Muscle of back (tissue), 11 donors: Measurements from ENCODE around the gene CHADL. TPM values are rescaled to one million over a fixed set of nuclear protein-coding genes. Genes with fewer than 3 reads are reported as not detected.
A peak's percentile ranks its signal among the peaks of the same experiment; 100 is the strongest.
"Not testable (repeated sequence)": the region's sequence is repeated elsewhere in the genome, so short reads cannot be mapped to it uniquely, and the experiment has no call there.

Experiments
- DNase-seq, 3 donors: peaks; one replicate each; pipeline versions ENCODE4 v3.0.0 to v3.0.0-alpha.2; 2013
- polyA plus RNA-seq, 10 donors: library from polyadenylated mRNA; unstranded; fragments of 120-200 nt; gene quantifications; one replicate each; pipeline ENCODE4 v1.2.1, GENCODE V29; 2013; ENCODE audit not compliant: insufficient read length in 10 of 10

CHADL gene
- polyA plus RNA-seq, 10 donors, result 3.0 to 4.3 (median 3.6) TPM

DNA sequence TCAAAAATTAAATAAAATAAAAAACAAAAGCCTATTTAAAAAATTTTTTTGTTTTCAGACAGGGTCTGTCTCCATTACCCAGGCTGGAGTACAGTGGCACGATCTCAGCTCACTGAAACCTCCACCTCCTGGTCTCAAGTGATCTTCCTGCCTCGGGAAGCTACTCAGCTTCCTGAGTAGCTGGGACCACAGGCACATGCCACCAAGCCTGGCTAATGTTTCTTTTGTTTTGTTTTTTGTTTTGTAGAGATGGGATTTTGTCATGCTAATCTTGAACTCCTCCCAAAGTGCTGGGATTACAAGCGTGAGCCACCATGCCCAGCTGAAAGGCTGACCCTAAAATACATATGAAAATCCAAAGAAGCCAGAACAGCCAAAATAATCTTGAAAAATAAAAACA is 56.1 kb downstream of the CHADL start:
- no peak for DNase-seq

DNA sequence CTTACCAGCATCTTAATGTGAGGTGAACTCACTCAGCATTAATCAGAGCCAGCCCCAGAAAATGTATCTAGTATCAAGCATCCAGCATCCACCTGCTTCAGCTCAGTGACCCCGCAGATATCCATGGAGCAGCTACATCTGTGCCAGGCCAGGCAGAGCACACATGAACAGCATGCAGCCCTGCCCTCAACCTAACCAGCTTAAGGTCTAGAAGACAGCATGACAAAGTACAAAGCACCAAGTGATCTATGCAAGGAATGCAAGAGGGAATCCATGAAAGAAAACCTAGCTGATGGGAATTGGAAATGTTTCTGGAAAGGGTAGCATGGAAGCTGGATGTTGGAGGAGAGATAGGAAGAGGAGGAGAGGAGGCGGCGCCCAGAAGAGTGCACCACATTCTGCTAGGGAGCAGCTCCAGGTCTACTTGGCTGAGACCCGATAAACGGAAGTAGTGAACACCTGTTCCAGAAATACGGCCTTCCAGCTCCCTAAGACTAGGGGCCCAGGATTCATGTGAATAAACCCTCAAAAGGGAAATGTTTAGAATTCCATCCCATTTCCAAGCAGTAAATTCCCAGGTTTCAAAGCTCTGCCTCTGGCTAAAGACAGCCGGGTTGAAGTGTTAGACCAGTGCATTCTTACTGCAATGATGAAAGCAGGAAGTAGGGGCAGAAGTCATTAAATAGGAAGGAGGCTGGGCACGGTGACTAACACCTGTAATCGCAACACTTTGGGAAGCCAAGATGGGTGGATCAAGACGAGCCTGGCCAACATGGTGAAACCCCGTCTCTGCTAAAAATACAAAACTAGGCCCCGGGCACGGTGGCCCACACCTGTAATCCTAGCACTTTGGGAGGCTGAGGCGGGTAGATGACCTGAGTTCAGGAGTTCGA is 59.1 kb downstream of the CHADL start:
- peak in 1 of 3 donors; percentile 23 for DNase-seq

DNA sequence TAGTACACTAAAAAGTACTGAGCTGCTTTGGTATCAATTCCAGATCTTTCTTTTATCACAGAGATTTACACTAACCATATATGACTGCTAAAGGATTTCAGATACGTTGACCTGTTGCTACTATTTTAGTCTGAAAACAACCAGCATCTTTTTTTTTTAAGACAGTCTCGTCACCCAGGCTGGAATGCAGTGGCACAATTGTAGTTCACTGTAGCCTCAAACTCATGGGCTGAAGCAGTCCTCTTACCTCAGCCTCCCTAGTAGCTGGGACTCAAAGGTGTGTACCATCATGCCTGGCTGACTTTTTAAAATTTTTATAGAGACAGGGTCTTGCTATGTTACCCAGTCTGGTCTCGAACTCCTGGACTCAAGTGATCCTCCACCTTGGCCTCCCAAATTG is 59.8 kb downstream of the CHADL start:
- no peak for DNase-seq

DNA sequence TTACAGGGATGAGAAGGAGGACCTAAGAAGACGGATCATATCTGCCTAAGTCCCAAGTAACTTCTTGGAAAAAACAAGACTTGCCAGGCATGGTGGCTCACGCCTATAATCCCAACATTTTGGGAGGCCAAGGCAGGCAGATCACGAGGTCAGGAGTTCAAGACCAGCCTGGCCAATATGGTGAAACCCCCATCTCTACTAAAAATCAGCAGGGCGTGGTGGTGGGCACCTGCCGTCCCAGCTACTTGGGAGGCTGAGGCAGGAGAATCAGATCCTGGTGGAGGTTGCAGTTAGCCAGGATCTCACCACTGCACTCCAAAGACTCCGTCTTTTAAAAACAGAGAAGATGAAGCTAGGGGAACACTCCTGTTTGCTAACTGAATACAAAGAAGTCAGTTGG is 60.4 kb downstream of the CHADL start:
- not testable (repeated sequence) for DNase-seq

Other genes starting within 250 kb of the CHADL start
- gene EP300, start 148.3 kb downstream of the CHADL start, polyA plus RNA-seq, result 10 to 100 TPM; 28.4 to 47.6 (median 37.0) TPM
- gene L3MBTL2, start 35.6 kb downstream of the CHADL start, polyA plus RNA-seq, result 10 to 100 TPM; 12.2 to 16.9 (median 14.0) TPM
- gene RANGAP1, start 45.3 kb upstream of the CHADL start, polyA plus RNA-seq, result 10 to 100 TPM; 23.1 to 35.8 (median 27.5) TPM
- 10 to 100 TPM; 33.7 to 52.2 (median 38.5) TPM for gene ZC3H7B, start 60.6 kb upstream of the CHADL start, polyA plus RNA-seq
- gene TEF, start 141.0 kb upstream of the CHADL start, polyA plus RNA-seq, result 10 to 100 TPM in 7 of 10 donors, 1 to 10 TPM in 3; 7.9 to 11.7 (median 10.7) TPM
- 10 to 100 TPM; 29.5 to 42.7 (median 36.1) TPM for gene TOB2, start 205.9 kb upstream of the CHADL start, polyA plus RNA-seq
- 10 to 100 TPM; 29.1 to 45.8 (median 38.8) TPM for gene PHF5A, start 227.8 kb upstream of the CHADL start, polyA plus RNA-seq
- gene ACO2, start 228.2 kb upstream of the CHADL start, polyA plus RNA-seq, result 100 to 1,000 TPM in 7 of 10 donors, 10 to 100 TPM in 3; 82.7 to 111 (median 106) TPM